MCF 10A (cell line): ENCODE measurements around the gene RASGRP3. TPM values are rescaled to one million over a fixed set of nuclear protein-coding genes. Genes with fewer than 3 reads are reported as not detected.

ENCODE experiments used
- Bru-seq: library from RNA; stranded (reverse); fragments of 400-500 nt; gene quantifications from one replicate; lab custom pipeline; 2021; lab: Mats Ljungman, UMichigan
- BruChase-seq, 2 experiments: library from RNA; stranded (reverse); fragments of 400-500 nt; gene quantifications; one replicate each; lab custom pipeline; 2021; lab: Mats Ljungman, UMichigan
- BruUV-seq: library from RNA; stranded (reverse); fragments of 400-500 nt; replicated peaks from 2 replicates; lab custom pipeline; 2021; lab: Mats Ljungman, UMichigan
- CTCF ChIA-PET: fragments of 300-600 bp; sonication (Branson Sonifier 250); formaldehyde crosslinking; extraction: SDS; loops from one replicate; lab custom pipeline; 2021; ENCODE audit warnings: antibody characterized with exemption, inconsistent platforms; lab: Yijun Ruan, JAX
- POLR2A ChIA-PET: fragments of 300-600, 350-650 bp; sonication (Branson Sonifier 250); formaldehyde crosslinking; extraction: SDS; loops from one replicate; lab custom pipeline; 2020; ENCODE audit warnings: antibody characterized with exemption, inconsistent platforms; lab: Yijun Ruan, JAX
- DNase-seq: peaks from one replicate; pipeline ENCODE4 v3.0.0-alpha.2; 2018; ENCODE audit not compliant: unreplicated experiment
- H3K27ac Mint-ChIP-seq: one replicate; pipeline ENCODE4 v1.8.0; 2022; ENCODE audit warnings: mild to moderate bottlenecking, low read depth, mixed read lengths; ENCODE audit not compliant: unreplicated experiment
- H3K27me3 Mint-ChIP-seq: one replicate; pipeline ENCODE4 v1.8.0; 2022; ENCODE audit warnings: mixed read lengths; ENCODE audit not compliant: insufficient read depth, unreplicated experiment
- H3K36me3 Mint-ChIP-seq: one replicate; pipeline ENCODE4 v1.8.0; 2022; ENCODE audit warnings: mild to moderate bottlenecking, moderate library complexity, mixed read lengths; ENCODE audit not compliant: insufficient read depth, unreplicated experiment
- H3K4me1 Mint-ChIP-seq: one replicate; pipeline ENCODE4 v1.8.0; 2022; ENCODE audit warnings: mixed read lengths; ENCODE audit not compliant: insufficient read depth, unreplicated experiment
- H3K4me3 Mint-ChIP-seq: one replicate; pipeline ENCODE4 v1.8.0; 2022; ENCODE audit warnings: mild to moderate bottlenecking, moderate library complexity, mixed read lengths; ENCODE audit not compliant: unreplicated experiment
- H3K9me3 Mint-ChIP-seq: one replicate; pipeline ENCODE4 v1.8.0; 2022; ENCODE audit warnings: mixed read lengths; ENCODE audit not compliant: unreplicated experiment
- CTCF ChIP-seq: fragments of 200-600 bp; IDR thresholded peaks from one replicate; pipeline ENCODE4 v1.8.0; 2022; ENCODE audit warnings: antibody characterized with exemption, mild to moderate bottlenecking; ENCODE audit not compliant: unreplicated experiment
- intact Hi-C: fragments of 100-400 bp; cut with micrococcal nuclease; formaldehyde crosslinking; loops from 2 replicates; pipeline ENCODE4 v1.14.1; 2022
- long read RNA-seq: library from polyadenylated mRNA; stranded (forward); transcript quantifications from one replicate; pipeline ENCODE4 v2.0.0, GENCODE V29; 2022
- total RNA-seq: library from RNA; stranded (reverse); gene quantifications from 2 replicates; pipeline ENCODE4 v1.2.3, GENCODE V29; 2022

Gene RASGRP3
- total RNA-seq: 0.26 TPM in 1 of 2 replicates, not detected in the other
- Bru-seq, nascent RNA: percentile 13 among the genes with signal in this experiment
- BruChase-seq, experiment 1, labeled RNA remaining after a 6-hour chase: percentile 10 among the genes with signal in this experiment
- percentile 12 among the genes with signal in this experiment for BruChase-seq, experiment 2, labeled RNA remaining after a 2-hour chase
- long read RNA-seq, partial matches to known transcripts: 0 of 1 reads
- long read RNA-seq, other reads (novel, unspliced or antisense): 1 of 1 reads

GRCh38 chr2:33476131-33476792, at the start of gene RASGRP3:
Gene RASGRP3, plus strand, starts transcription at chr2:33476649. Its CDS starts 38,488 bp downstream, at chr2:33515137.
- no peaks in the 10 kb centered on the region for H3K27me3 Mint-ChIP-seq
- peak within 1 kb of the TSS; percentile 50 for H3K27ac Mint-ChIP-seq
- CTCF ChIA-PET: interaction anchor here (0.5 to 1.9 kb wide), 39 partner anchors 9 to 1207 kb away, joined by 3 to 20 read pairs (median 3); no protein-coding TSS in a partner anchor
- peak; percentile 61 for DNase-seq
- no peaks in the 10 kb centered on the region for H3K4me1 Mint-ChIP-seq
- BruUV-seq: no TSS peak
- POLR2A ChIA-PET: interaction anchor here (0.6 to 2.5 kb wide), 8 partner anchors 10 to 1902 kb away, joined by 3 to 12 read pairs (median 4); partner anchors contain the start of gene FAM98A
- no peak for TF ChIP-seq CTCF
- H3K9me3 Mint-ChIP-seq: no peaks in the 10 kb centered on the region
- H3K4me3 Mint-ChIP-seq: peak within 1 kb of the TSS; percentile 92
- H3K36me3 Mint-ChIP-seq: no peaks in the 10 kb centered on the region
- intact Hi-C loops: loop anchor here (1.0 kb wide), 1 partner anchor 107 kb away; no protein-coding TSS in a partner anchor

- intact Hi-C loops: no loop called here
These were observed 49.7 kb upstream of the RASGRP3 start for GRCh38 chr2:33426666-33427231.

GRCh38 chr2:33430077-33430476, 46.4 kb upstream of the RASGRP3 start:
- Mint-ChIP-seq H3K36me3 (no peaks in the 10 kb centered on the region), H3K4me3 (no peak overlapping the region), H3K27me3 (peaks cover 10% of the 10 kb centered on the region), H3K4me1 (peaks cover 12% of the 10 kb centered on the region), H3K9me3 (no peaks in the 10 kb centered on the region), H3K27ac (no peak overlapping the region)
- POLR2A ChIA-PET: interaction anchor here (0.7 kb wide), 1 partner anchor 119 kb away, joined by 3 read pairs; no protein-coding TSS in a partner anchor
- no peak for DNase-seq
- TF ChIP-seq CTCF: no peak
- CTCF ChIA-PET: interaction anchor here (0.6 to 1.4 kb wide), 6 partner anchors 10 to 525 kb away, joined by 3 to 4 read pairs (median 3); no protein-coding TSS in a partner anchor
- BruUV-seq: no TSS peak
- intact Hi-C loops: no loop called here

More at GRCh38 chr2:33426666-33427231, 49.7 kb upstream of the RASGRP3 start:
- Mint-ChIP-seq H3K9me3 (no peaks in the 10 kb centered on the region), H3K27me3 (no peaks in the 10 kb centered on the region), H3K4me1 (peaks cover 12% of the 10 kb centered on the region), H3K36me3 (no peaks in the 10 kb centered on the region), H3K4me3 (no peak overlapping the region), H3K27ac (no peak overlapping the region)
- no peak for TF ChIP-seq CTCF
- peak; percentile 78 for DNase-seq
- no TSS peak for BruUV-seq
- ChIA-PET POLR2A (no interaction called here), CTCF (interaction anchor here (0.6 to 0.8 kb wide), 3 partner anchors 15 to 483 kb away, joined by 3 read pairs; no protein-coding TSS in a partner anchor)
